Liver (tissue), 9 donors: ENCODE data around the gene PDE1C. TPM values are rescaled to one million over a fixed set of nuclear protein-coding genes. Genes with fewer than 3 reads are reported as not detected.

ENCODE experiments used
- DNase-seq: peaks from one replicate; pipeline ENCODE4 v3.0.0-alpha.2; 2017; ENCODE audit warnings: low spot score
- H3K27ac ChIP-seq, 2 donors: one replicate each; pipeline ENCODE4 v1.7.0; 2013; ENCODE audit warnings: inconsistent platforms in 2 of 2, low read length in 2 of 2, control low read depth in 1 of 2, low read depth in 1 of 2, mild to moderate bottlenecking in 1 of 2
- H3K27me3 ChIP-seq, 4 donors: one replicate each; pipeline versions ENCODE4 v1.6.1 to v1.7.0; 2013; ENCODE audit warnings: low read length in 3 of 4, inconsistent platforms in 1 of 4, mild to moderate bottlenecking in 1 of 4, moderate library complexity in 1 of 4; ENCODE audit not compliant: control insufficient read depth in 4 of 4, insufficient read depth in 4 of 4
- H3K36me3 ChIP-seq, 4 donors: one replicate each; pipeline versions ENCODE4 v1.6.1 to v1.7.0; 2013; ENCODE audit warnings: low read length in 3 of 4, mild to moderate bottlenecking in 3 of 4, low read depth in 1 of 4, moderate library complexity in 1 of 4; ENCODE audit not compliant: control insufficient read depth in 4 of 4, insufficient read depth in 3 of 4
- H3K4me1 ChIP-seq, 4 donors: one replicate each; pipeline versions ENCODE4 v1.6.1 to v1.7.0; 2013; ENCODE audit warnings: low read length in 3 of 4, mild to moderate bottlenecking in 3 of 4, moderate library complexity in 1 of 4; ENCODE audit not compliant: control insufficient read depth in 4 of 4, insufficient read depth in 4 of 4
- H3K4me3 ChIP-seq, 3 donors: one replicate each; pipeline versions ENCODE4 v1.6.1 to v1.7.0; 2013; ENCODE audit warnings: low read length in 3 of 3, control low read depth in 1 of 3, low read depth in 1 of 3, mild to moderate bottlenecking in 1 of 3
- H3K9ac ChIP-seq, 2 donors: one replicate each; pipeline ENCODE4 v1.7.0; 2013; ENCODE audit warnings: low read length in 2 of 2, mild to moderate bottlenecking in 2 of 2, moderate library complexity in 2 of 2, control low read depth in 1 of 2, low read depth in 1 of 2
- H3K9me3 ChIP-seq, 4 donors: one replicate each; pipeline versions ENCODE4 v1.6.1 to v1.7.0; 2013; ENCODE audit warnings: low read length in 3 of 4; ENCODE audit not compliant: control insufficient read depth in 4 of 4
- ATF3 ChIP-seq: IDR thresholded peaks from 2 replicates; pipeline ENCODE4 v1.6.1; 2016; ENCODE audit warnings: antibody characterized with exemption
- CTCF ChIP-seq: fragments of 150-350 bp; IDR thresholded peaks from 2 replicates; pipeline ENCODE4 v1.5.1; 2017; ENCODE audit warnings: improper control_type of control experiment, low read depth, low read length; ENCODE audit not compliant: missing input control
- EGR1 ChIP-seq, 2 donors: IDR thresholded peaks; 2 replicates each; pipeline ENCODE4 v1.6.1; 2016 to 2018; ENCODE audit warnings: antibody characterized with exemption in 2 of 2, low read depth in 2 of 2
- FOXA1 ChIP-seq: IDR thresholded peaks from 2 replicates; pipeline ENCODE4 v1.6.1; 2016; ENCODE audit warnings: antibody characterized with exemption
- FOXA2 ChIP-seq: IDR thresholded peaks from 2 replicates; pipeline ENCODE4 v1.6.1; 2016; ENCODE audit warnings: antibody characterized with exemption
- GABPA ChIP-seq, 2 donors: IDR thresholded peaks in 1 of 2; conservative IDR thresholded peaks in 1 of 2; 2 replicates each; pipeline ENCODE4 v1.6.1; 2016; ENCODE audit warnings: antibody characterized with exemption in 2 of 2, mild to moderate bottlenecking in 1 of 2, moderate library complexity in 1 of 2
- HNF4A ChIP-seq, 2 donors: conservative IDR thresholded peaks; 2 replicates each; pipeline ENCODE4 v1.6.1; 2016; ENCODE audit warnings: antibody characterized with exemption in 2 of 2, mild to moderate bottlenecking in 2 of 2
- HNF4G ChIP-seq: IDR thresholded peaks from 2 replicates; pipeline ENCODE4 v1.6.1; 2016; ENCODE audit warnings: antibody characterized with exemption
- JUND ChIP-seq, 2 donors: IDR thresholded peaks; 2 replicates each; pipeline ENCODE4 v1.6.1; 2016; ENCODE audit warnings: antibody characterized with exemption in 2 of 2
- MAX ChIP-seq: IDR thresholded peaks from 2 replicates; pipeline ENCODE4 v1.6.1; 2016; ENCODE audit warnings: antibody characterized with exemption
- NR2F2 ChIP-seq: IDR thresholded peaks from 2 replicates; pipeline ENCODE4 v1.6.1; 2016; ENCODE audit warnings: antibody characterized with exemption
- RAD21 ChIP-seq, 2 donors: IDR thresholded peaks; 2 replicates each; pipeline ENCODE4 v1.6.1; 2016; ENCODE audit warnings: antibody characterized with exemption in 2 of 2, mild to moderate bottlenecking in 2 of 2
- REST ChIP-seq: IDR thresholded peaks from 2 replicates; pipeline ENCODE4 v1.6.1; 2016; ENCODE audit warnings: antibody characterized with exemption, mild to moderate bottlenecking
- RXRA ChIP-seq, 2 donors: IDR thresholded peaks; 2 replicates each; pipeline ENCODE4 v1.6.1; 2017 to 2018; ENCODE audit warnings: antibody characterized with exemption in 2 of 2, mild to moderate bottlenecking in 1 of 2
- SP1 ChIP-seq: IDR thresholded peaks from 2 replicates; pipeline ENCODE4 v1.6.1; 2018; ENCODE audit warnings: antibody characterized with exemption, mild to moderate bottlenecking
- TAF1 ChIP-seq: conservative IDR thresholded peaks from 2 replicates; pipeline ENCODE4 v1.6.1; 2016; ENCODE audit warnings: antibody characterized with exemption, mild to moderate bottlenecking
- YY1 ChIP-seq: IDR thresholded peaks from 2 replicates; pipeline ENCODE4 v1.6.1; 2016; ENCODE audit warnings: antibody characterized with exemption, mild to moderate bottlenecking
- ZBTB33 ChIP-seq: IDR thresholded peaks from 2 replicates; pipeline ENCODE4 v1.6.1; 2016; ENCODE audit warnings: antibody characterized with exemption
- WGBS: extraction: QIAGEN DNeasy Blood & Tissue Kit; methylation state at CpG from one replicate; pipeline ENCODE4 v1.1.7; 2013; 5-methylcytosine and 5-hydroxymethylcytosine counted together
- polyA plus RNA-seq, 2 donors: library from polyadenylated mRNA; stranded (reverse) in 1 of 2; unstranded in 1 of 2; fragments of 200-250 nt in 1 of 2; fragments of >200 nt in 1 of 2; fragmentation: Nextera tagmentation in 1 of 2; extraction: Ambion mirVana in 1 of 2; gene quantifications; one replicate each; pipeline versions ENCODE4 v1.2.1 to v1.2.3, GENCODE V29; 2013 to 2015
- total RNA-seq, 2 donors: library from RNA; depleted of rRNA; stranded (reverse); fragments of >200 nt; gene quantifications; one replicate each; pipeline ENCODE4 v1.2.3, GENCODE V29; 2014
- donor health status: healthy.
- donor health status: healthy.
- donor health status: healthy.
- donor health status: healthy.
- donor health status: healthy.

PDE1C gene
- total and polyA plus RNA-seq, 4 donors = 0.05 to 0.92 (median 0.47) TPM; not detected in 1

GRCh38 chr7:31975546-31975945, 94.7 kb downstream of the PDE1C start (continued):
- no peak for TF ChIP-seq ZBTB33

- no peaks in the 10 kb centered on the region for H3K4me1 ChIP-seq
- no peak overlapping the region for H3K27ac ChIP-seq
- peaks cover 0 to 3% (median 1%) of the 10 kb centered on the region in 4 donors for H3K9me3 ChIP-seq
- TF ChIP-seq FOXA2 (no peak), HNF4A (conservative IDR thresholded peaks at IDR 0.05) (no peak), ZBTB33 (no peak), JUND (IDR thresholded peaks at IDR 0.05) (no peak), RXRA (IDR thresholded peaks at IDR 0.05) (no peak), GABPA (IDR thresholded peaks at IDR 0.05 in 1 of 2, conservative IDR thresholded peaks at IDR 0.05 in 1 of 2) (no peak), HNF4G (no peak), TAF1 (no peak), NR2F2 (no peak), SP1 (no peak), EGR1 (IDR thresholded peaks at IDR 0.05; ENCODE audit: low read depth in 2 of 2) (no peak), YY1 (no peak), RAD21 (IDR thresholded peaks at IDR 0.05) (no peak)
- H3K36me3 ChIP-seq = no peaks in the 10 kb centered on the region
- DNase-seq = no peak
- no peak overlapping the region for H3K4me3 ChIP-seq
- 42% methylated on average over 1 of the region's 1 CpG for WGBS
- H3K9ac ChIP-seq = no peak overlapping the region
- H3K27me3 ChIP-seq = no peaks in the 10 kb centered on the region
Measured at GRCh38 chr7:31974351-31974750, 95.9 kb downstream of the PDE1C start.

- Histone ChIP-seq H3K9me3 (no peaks in the 10 kb centered on the region), H3K27ac (no peak overlapping the region), H3K4me1 (no peaks in the 10 kb centered on the region), H3K4me3 (no peak overlapping the region), H3K27me3 (no peaks in the 10 kb centered on the region), H3K9ac (no peak overlapping the region), H3K36me3 (no peaks in the 10 kb centered on the region)
- DNase-seq = no peak
- 81% methylated on average over 7 of the region's 7 CpGs for WGBS
- TF ChIP-seq CTCF (no peak), TAF1 (no peak), ZBTB33 (no peak), EGR1 (IDR thresholded peaks at IDR 0.05; ENCODE audit: low read depth in 2 of 2) (no peak), FOXA2 (no peak), RXRA (IDR thresholded peaks at IDR 0.05) (no peak), REST (no peak), GABPA (IDR thresholded peaks at IDR 0.05 in 1 of 2, conservative IDR thresholded peaks at IDR 0.05 in 1 of 2) (no peak), MAX (no peak), HNF4A (conservative IDR thresholded peaks at IDR 0.05) (no peak), ATF3 (no peak), SP1 (no peak), YY1 (no peak), NR2F2 (no peak), FOXA1 (no peak), RAD21 (IDR thresholded peaks at IDR 0.05) (no peak)
Measured at GRCh38 chr7:31971049-31971667, 99.0 kb downstream of the PDE1C start.
